Natural killer cell (primary cell): ENCODE measurements around the gene ZSCAN2. TPM values are rescaled to one million over a fixed set of nuclear protein-coding genes. Genes with fewer than 3 reads are reported as not detected.

Experiments used
- ATAC-seq, 3 donors: fragments of 150-1000 bp in 2 of 3; fragments of 200-7000 bp in 1 of 3; cut with Tn5 transposase; 1 replicate in 1 of 3; 2 replicates in 2 of 3; pipeline ENCODE4 v1.10.0; 2021; ENCODE audit warnings: mild to moderate bottlenecking in 2 of 3, moderate library complexity in 2 of 3
- DNase-seq, 2 donors: peaks; one replicate each; pipeline versions ENCODE4 v3.0.0 to v3.0.0-alpha.2; 2013 to 2021; ENCODE audit warnings: mixed read lengths in 1 of 2
- H3K27ac ChIP-seq: one replicate; pipeline ENCODE4 v1.5.1; 2013; ENCODE audit warnings: mild to moderate bottlenecking, low read length
- H3K27me3 ChIP-seq: one replicate; pipeline ENCODE4 v1.6.1; 2013; ENCODE audit warnings: low read length; ENCODE audit not compliant: control insufficient read depth, insufficient read depth
- H3K36me3 ChIP-seq: one replicate; pipeline ENCODE4 v1.6.1; 2013; ENCODE audit warnings: low read length; ENCODE audit not compliant: control insufficient read depth, insufficient read depth
- H3K4me1 ChIP-seq: one replicate; pipeline ENCODE4 v1.6.1; 2013; ENCODE audit warnings: low read length; ENCODE audit not compliant: control insufficient read depth, insufficient read depth
- H3K4me3 ChIP-seq: one replicate; pipeline ENCODE4 v1.5.1; 2013; ENCODE audit warnings: low read length
- H3K9me3 ChIP-seq: one replicate; pipeline ENCODE4 v1.6.1; 2013; ENCODE audit warnings: low read length; ENCODE audit not compliant: control insufficient read depth, insufficient read depth
- H3K27ac Mint-ChIP-seq, 2 donors: one replicate each; pipeline ENCODE4 v1.8.0; 2022; ENCODE audit warnings: mild to moderate bottlenecking in 2 of 2, mixed read lengths in 2 of 2, moderate library complexity in 1 of 2
- H3K27me3 Mint-ChIP-seq, 2 donors: one replicate each; pipeline ENCODE4 v1.8.0; 2022; ENCODE audit warnings: low read depth in 2 of 2, mixed read lengths in 2 of 2
- H3K36me3 Mint-ChIP-seq: one replicate; pipeline ENCODE4 v1.8.0; 2022; ENCODE audit warnings: mixed read lengths
- H3K4me1 Mint-ChIP-seq, 2 donors: one replicate each; pipeline ENCODE4 v1.8.0; 2022; ENCODE audit warnings: mixed read lengths in 2 of 2
- H3K4me3 Mint-ChIP-seq: one replicate; pipeline ENCODE4 v1.8.0; 2022; ENCODE audit warnings: mild to moderate bottlenecking, moderate library complexity, mixed read lengths
- H3K9me3 Mint-ChIP-seq, 2 donors: one replicate each; pipeline ENCODE4 v1.8.0; 2022; ENCODE audit warnings: mixed read lengths in 2 of 2
- CTCF ChIP-seq: fragments of 200-600 bp; IDR thresholded peaks from one replicate; pipeline ENCODE4 v1.8.0; 2022; ENCODE audit warnings: antibody characterized with exemption
- WGBS: methylation state at CpG from one replicate; pipeline ENCODE4 v1.1.7; 2013; ENCODE audit warnings: missing lambda C conversion rate; ENCODE audit not compliant: insufficient coverage; 5-methylcytosine and 5-hydroxymethylcytosine counted together
- intact Hi-C: fragments of 100-400 bp; cut with micrococcal nuclease; formaldehyde crosslinking; loops from one replicate; pipeline ENCODE4 v1.14.2; 2022
- total RNA-seq, 4 donors: library from RNA; stranded (reverse); fragments of 120-200 nt in 1 of 4; gene quantifications; one replicate each; pipeline versions ENCODE4 v1.2.3 to v1.2.4, GENCODE V29; 2013 to 2022

Gene ZSCAN2
- total RNA-seq, 3 donors from 2014 or later (not counting 1 experiment from before 2014, with no cell fraction given): 5.0 to 8.3 (median 5.5) TPM

DNA sequence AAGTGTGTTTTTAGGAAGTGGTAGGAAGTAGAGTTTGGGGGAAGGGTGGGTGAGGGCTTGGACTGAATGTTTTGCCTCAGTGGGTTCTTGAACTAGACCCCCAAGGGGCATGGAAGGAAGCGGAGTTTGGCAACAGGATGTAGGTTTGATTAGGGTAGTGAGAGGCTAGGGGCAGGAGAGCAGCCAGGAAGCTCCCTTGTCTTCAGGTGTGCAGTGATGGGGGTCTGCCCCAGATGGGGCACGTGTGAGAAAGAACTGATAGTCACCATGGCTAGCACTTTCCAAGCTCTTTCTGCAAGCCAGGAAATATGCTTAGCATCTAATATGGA lies 4.7 kb downstream of the ZSCAN2 start:
- H3K4me3 Mint-ChIP-seq: no peak overlapping the region
- intact Hi-C loops: no loop called here
- peaks cover 14% of the 10 kb centered on the region for H3K36me3 ChIP-seq
- peak overlapping the region; percentile 16 for H3K27ac ChIP-seq
- H3K9me3 ChIP-seq: no peaks in the 10 kb centered on the region
- ATAC-seq (no peak), DNase-seq (no peak)
- peaks cover 22 to 29% of the 10 kb centered on the region in 2 donors for H3K4me1 Mint-ChIP-seq
- H3K27me3 ChIP-seq: no peaks in the 10 kb centered on the region
- 41% methylated on average over 2 of the region's 2 CpGs for WGBS
- no peaks in the 10 kb centered on the region for H3K36me3 Mint-ChIP-seq
- H3K27ac Mint-ChIP-seq: no peak overlapping the region
- peaks cover 15% of the 10 kb centered on the region for H3K4me1 ChIP-seq
- TF ChIP-seq CTCF: no peak
- H3K4me3 ChIP-seq: no peak overlapping the region
- no peaks in the 10 kb centered on the region for H3K9me3 Mint-ChIP-seq
- H3K27me3 Mint-ChIP-seq: no peaks in the 10 kb centered on the region

GRCh38 chr15:84606653-84607120 lies 5.9 kb downstream of the ZSCAN2 start:
- no peaks in the 10 kb centered on the region for H3K27me3 ChIP-seq
- no peaks in the 10 kb centered on the region for H3K36me3 Mint-ChIP-seq
- H3K4me1 ChIP-seq: peaks cover 9% of the 10 kb centered on the region
- TF ChIP-seq CTCF: no peak
- H3K36me3 ChIP-seq: peaks cover 14% of the 10 kb centered on the region
- intact Hi-C loops: no loop called here
- no peak for DNase-seq
- peaks cover 17 to 20% of the 10 kb centered on the region in 2 donors for H3K4me1 Mint-ChIP-seq
- no peak for ATAC-seq
- H3K27ac Mint-ChIP-seq: no peak overlapping the region
- no peaks in the 10 kb centered on the region for H3K9me3 ChIP-seq
- H3K27ac ChIP-seq: no peak overlapping the region
- H3K4me3 Mint-ChIP-seq: no peak overlapping the region
- no peaks in the 10 kb centered on the region for H3K9me3 Mint-ChIP-seq
- H3K4me3 ChIP-seq: no peak overlapping the region
- 97% methylated on average over 8 of the region's 8 CpGs for WGBS
- no peaks in the 10 kb centered on the region for H3K27me3 Mint-ChIP-seq

DNA sequence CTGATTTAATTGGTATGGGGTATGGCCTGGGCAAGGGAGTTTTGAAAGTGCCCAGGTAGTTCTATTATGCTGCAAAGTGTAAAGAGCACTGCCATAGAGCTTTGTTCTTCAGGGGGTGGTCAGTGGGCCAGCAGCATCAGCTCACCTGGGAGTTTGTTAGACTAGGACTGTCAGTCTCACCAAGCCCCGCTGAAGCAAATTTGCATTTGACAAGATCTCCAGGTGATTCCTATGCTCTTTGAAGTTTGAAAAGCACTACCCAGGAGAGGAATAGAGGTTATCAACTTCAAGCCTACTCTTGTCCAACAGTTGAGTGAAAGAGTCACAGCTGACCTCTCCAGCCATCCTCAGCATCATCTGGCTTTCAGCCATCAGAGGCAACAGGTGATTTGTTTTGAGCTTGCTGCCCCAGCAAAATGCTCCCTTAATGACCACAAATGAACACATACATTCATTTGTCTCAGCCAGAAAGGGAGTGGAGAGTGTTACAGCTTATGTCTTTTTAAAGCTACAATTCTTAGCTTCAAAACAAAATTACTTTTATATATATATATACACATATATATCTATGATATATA lies 8.0 kb downstream of the ZSCAN2 start:
- Histone ChIP-seq H3K9me3 (no peaks in the 10 kb centered on the region), H3K27me3 (no peaks in the 10 kb centered on the region), H3K36me3 (peaks cover 14% of the 10 kb centered on the region), H3K4me1 (peaks cover 9% of the 10 kb centered on the region), H3K27ac (no peak overlapping the region), H3K4me3 (no peak overlapping the region)
- Mint-ChIP-seq H3K4me3 (no peak overlapping the region), H3K4me1 (peaks cover 12 to 20% of the 10 kb centered on the region in 2 donors), H3K9me3 (no peaks in the 10 kb centered on the region), H3K36me3 (no peaks in the 10 kb centered on the region), H3K27ac (no peak overlapping the region), H3K27me3 (no peaks in the 10 kb centered on the region)
- intact Hi-C loops: no loop called here
- ATAC-seq (no peak), DNase-seq (no peak)
- TF ChIP-seq CTCF: no peak
- 90% methylated on average over 1 of the region's 1 CpG for WGBS
